Astrocyte (in vitro differentiated cells and primary cell): Measurements from ENCODE around the gene ATF7. TPM values are rescaled to one million over a fixed set of nuclear protein-coding genes. Genes with fewer than 3 reads are reported as not detected.

ENCODE experiments used
- DNase-seq: peaks from one replicate; pipeline ENCODE4 v3.0.0-alpha.2; 2010; ENCODE audit warnings: low read depth
- FAIRE-seq: peaks from 2 replicates; lab custom pipeline; 2011; peaks lifted over from hg19 to GRCh38; lab: Jason Lieb, UNC
- H2AFZ ChIP-seq: 2 replicates; pipeline ENCODE4 v1.6.0; 2012; ENCODE audit warnings: low read depth, low read length, inconsistent platforms
- H3K27ac ChIP-seq: 2 replicates; pipeline ENCODE4 v1.5.1; 2011; ENCODE audit warnings: low read depth, low read length, inconsistent platforms
- H3K27me3 ChIP-seq: 2 replicates; pipeline ENCODE4 v1.6.0; 2011; ENCODE audit warnings: low read length, inconsistent platforms; ENCODE audit not compliant: insufficient read depth
- H3K36me3 ChIP-seq: 2 replicates; pipeline ENCODE4 v1.5.1; 2011; ENCODE audit warnings: low read length, inconsistent platforms; ENCODE audit not compliant: insufficient read depth
- H3K4me1 ChIP-seq: 2 replicates; pipeline ENCODE4 v1.5.1; 2011; ENCODE audit warnings: low read length, inconsistent platforms; ENCODE audit not compliant: insufficient read depth
- H3K4me2 ChIP-seq: 2 replicates; pipeline ENCODE4 v1.6.0; 2012; ENCODE audit warnings: low read length, inconsistent platforms
- H3K4me3 ChIP-seq: 2 replicates; pipeline ENCODE4 v1.5.1; 2011; ENCODE audit warnings: low read depth, mild to moderate bottlenecking, low read length, inconsistent platforms; ENCODE audit not compliant: insufficient read depth
- H3K79me2 ChIP-seq: 2 replicates; pipeline ENCODE4 v1.6.0; 2012; ENCODE audit warnings: mild to moderate bottlenecking, low read length, inconsistent platforms; ENCODE audit not compliant: insufficient read depth
- H3K9ac ChIP-seq: 2 replicates; pipeline ENCODE4 v1.6.0; 2012; ENCODE audit warnings: mild to moderate bottlenecking, low read length, inconsistent platforms
- H3K9me3 ChIP-seq: 2 replicates; pipeline ENCODE4 v1.5.1; 2012; ENCODE audit warnings: low read depth, mild to moderate bottlenecking, low read length, inconsistent platforms; ENCODE audit not compliant: insufficient read depth
- H4K20me1 ChIP-seq: 2 replicates; pipeline ENCODE4 v1.6.0; 2012; ENCODE audit warnings: low read length, inconsistent platforms; ENCODE audit not compliant: insufficient read depth
- H3K27ac Mint-ChIP-seq: one replicate; pipeline ENCODE4 v1.8.0; 2021; ENCODE audit warnings: mild to moderate bottlenecking, mixed read lengths; ENCODE audit not compliant: unreplicated experiment
- H3K27me3 Mint-ChIP-seq: one replicate; pipeline ENCODE4 v1.8.0; 2021; ENCODE audit warnings: low read depth, mixed read lengths; ENCODE audit not compliant: unreplicated experiment
- H3K36me3 Mint-ChIP-seq: one replicate; pipeline ENCODE4 v1.8.0; 2021; ENCODE audit warnings: low read depth, mixed read lengths; ENCODE audit not compliant: unreplicated experiment
- H3K4me1 Mint-ChIP-seq: one replicate; pipeline ENCODE4 v1.8.0; 2021; ENCODE audit warnings: low read depth, mixed read lengths; ENCODE audit not compliant: unreplicated experiment
- H3K4me3 Mint-ChIP-seq: one replicate; pipeline ENCODE4 v1.8.0; 2021; ENCODE audit warnings: mild to moderate bottlenecking, moderate library complexity, mixed read lengths; ENCODE audit not compliant: unreplicated experiment
- H3K9me3 Mint-ChIP-seq: one replicate; pipeline ENCODE4 v1.8.0; 2021; ENCODE audit warnings: mild to moderate bottlenecking, mixed read lengths; ENCODE audit not compliant: unreplicated experiment
- EZH2 ChIP-seq: IDR thresholded peaks from 2 replicates; pipeline ENCODE4 v1.6.1; 2012; ENCODE audit warnings: mild to moderate bottlenecking, low read length, inconsistent platforms; ENCODE audit not compliant: insufficient read depth
- total RNA-seq: library from RNA; stranded (reverse); gene quantifications from 2 replicates; pipeline ENCODE4 v1.2.1, GENCODE V29; 2021
- TF ChIP-seq, protein P1 (sequence below): IDR thresholded peaks from 2 replicates; pipeline ENCODE4 v1.5.1; 2011; ENCODE audit warnings: low read depth, mild to moderate bottlenecking, inconsistent platforms, low read length, moderate library complexity; ENCODE audit not compliant: insufficient read depth

Gene ATF7
- total RNA-seq, 1 donor from 2014 or later: 38.3 TPM

DNA sequence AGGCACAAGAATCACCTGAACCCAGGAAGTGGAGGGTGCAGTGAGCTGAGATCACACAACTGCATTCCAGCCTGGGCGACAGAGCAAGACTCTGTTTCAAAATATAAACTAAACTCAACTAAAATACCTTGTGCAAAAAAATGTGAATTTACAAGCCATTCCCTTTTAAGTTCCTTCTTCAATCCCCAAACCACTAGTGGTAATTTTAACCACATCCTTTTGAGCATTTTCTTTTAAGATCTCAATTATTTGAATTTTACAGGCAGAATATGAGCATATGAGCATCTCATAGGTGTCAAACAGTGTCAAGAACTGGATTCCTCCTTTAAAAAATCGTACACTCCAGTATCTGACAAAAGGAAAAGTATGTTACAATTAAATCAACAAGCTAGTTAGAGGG lies 61.9 kb downstream of the ATF7 start:
- Mint-ChIP-seq H3K4me1 (peaks cover 29% of the 10 kb centered on the region), H3K4me3 (no peak overlapping the region)

DNA sequence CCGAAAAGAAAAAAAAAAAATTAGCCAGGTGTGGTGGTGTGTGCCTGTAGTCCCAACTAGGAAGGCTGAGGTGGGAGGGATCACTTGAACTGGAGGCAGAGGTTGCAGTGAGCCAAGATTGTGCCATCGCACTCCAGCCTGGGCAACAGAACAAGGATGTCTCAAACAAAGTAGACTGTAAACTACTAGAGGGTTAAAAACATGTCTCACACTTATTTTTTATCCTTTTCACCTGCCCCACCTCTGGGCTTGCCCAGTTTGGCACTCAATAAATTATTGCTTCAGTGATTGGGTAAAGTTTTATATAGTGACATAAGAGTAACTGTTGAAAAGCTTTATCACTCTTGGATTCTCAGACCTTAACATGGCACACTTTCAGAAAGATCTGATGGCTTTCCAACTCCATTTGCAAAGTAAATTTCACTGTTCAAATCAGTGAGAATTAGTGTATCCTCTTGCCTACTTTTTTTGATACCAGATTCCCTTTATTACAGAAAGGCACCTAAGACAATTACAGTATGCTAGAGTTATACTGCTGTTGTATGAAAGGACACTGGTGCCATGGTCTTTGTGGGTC lies 62.6 kb downstream of the ATF7 start:
- Histone ChIP-seq H3K9me3 (no peaks in the 10 kb centered on the region), H4K20me1 (peaks cover 5% of the 10 kb centered on the region), H3K4me1 (peaks cover 21% of the 10 kb centered on the region), H3K36me3 (no peaks in the 10 kb centered on the region), H2AFZ (no peak overlapping the region), H3K79me2 (peaks cover 24% of the 10 kb centered on the region), H3K4me2 (no peak overlapping the region), H3K27me3 (no peaks in the 10 kb centered on the region), H3K9ac (no peak overlapping the region), H3K4me3 (no peak overlapping the region), H3K27ac (no peak overlapping the region)
- DNase-seq (no peak), FAIRE-seq (no peak)
- peaks cover 24% of the 10 kb centered on the region for H3K4me1 Mint-ChIP-seq
- H3K9me3 Mint-ChIP-seq: no peaks in the 10 kb centered on the region
- TF ChIP-seq EZH2: no peak
- TF ChIP-seq, protein P1, sequence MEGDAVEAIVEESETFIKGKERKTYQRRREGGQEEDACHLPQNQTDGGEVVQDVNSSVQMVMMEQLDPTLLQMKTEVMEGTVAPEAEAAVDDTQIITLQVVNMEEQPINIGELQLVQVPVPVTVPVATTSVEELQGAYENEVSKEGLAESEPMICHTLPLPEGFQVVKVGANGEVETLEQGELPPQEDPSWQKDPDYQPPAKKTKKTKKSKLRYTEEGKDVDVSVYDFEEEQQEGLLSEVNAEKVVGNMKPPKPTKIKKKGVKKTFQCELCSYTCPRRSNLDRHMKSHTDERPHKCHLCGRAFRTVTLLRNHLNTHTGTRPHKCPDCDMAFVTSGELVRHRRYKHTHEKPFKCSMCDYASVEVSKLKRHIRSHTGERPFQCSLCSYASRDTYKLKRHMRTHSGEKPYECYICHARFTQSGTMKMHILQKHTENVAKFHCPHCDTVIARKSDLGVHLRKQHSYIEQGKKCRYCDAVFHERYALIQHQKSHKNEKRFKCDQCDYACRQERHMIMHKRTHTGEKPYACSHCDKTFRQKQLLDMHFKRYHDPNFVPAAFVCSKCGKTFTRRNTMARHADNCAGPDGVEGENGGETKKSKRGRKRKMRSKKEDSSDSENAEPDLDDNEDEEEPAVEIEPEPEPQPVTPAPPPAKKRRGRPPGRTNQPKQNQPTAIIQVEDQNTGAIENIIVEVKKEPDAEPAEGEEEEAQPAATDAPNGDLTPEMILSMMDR: no peak
- H3K27me3 Mint-ChIP-seq: no peaks in the 10 kb centered on the region
- H3K4me3 Mint-ChIP-seq: no peak overlapping the region
- H3K27ac Mint-ChIP-seq: no peak overlapping the region
- H3K36me3 Mint-ChIP-seq: no peaks in the 10 kb centered on the region

More for the DNA sequence above, 61.9 kb downstream of the ATF7 start:
- Histone ChIP-seq H3K4me1 (peaks cover 26% of the 10 kb centered on the region), H3K9me3 (no peaks in the 10 kb centered on the region), H3K27me3 (no peaks in the 10 kb centered on the region), H3K4me2 (no peak overlapping the region), H4K20me1 (peaks cover 10% of the 10 kb centered on the region), H3K36me3 (no peaks in the 10 kb centered on the region), H3K4me3 (no peak overlapping the region), H3K79me2 (peaks cover 20% of the 10 kb centered on the region), H2AFZ (no peak overlapping the region), H3K9ac (no peak overlapping the region), H3K27ac (no peak overlapping the region)
- FAIRE-seq (no peak), DNase-seq (peak; percentile 18)
- Mint-ChIP-seq H3K27me3 (no peaks in the 10 kb centered on the region), H3K9me3 (no peaks in the 10 kb centered on the region), H3K27ac (peak overlapping the region; percentile 20), H3K36me3 (no peaks in the 10 kb centered on the region)
- TF ChIP-seq, protein P1: no peak
- no peak for TF ChIP-seq EZH2

DNA sequence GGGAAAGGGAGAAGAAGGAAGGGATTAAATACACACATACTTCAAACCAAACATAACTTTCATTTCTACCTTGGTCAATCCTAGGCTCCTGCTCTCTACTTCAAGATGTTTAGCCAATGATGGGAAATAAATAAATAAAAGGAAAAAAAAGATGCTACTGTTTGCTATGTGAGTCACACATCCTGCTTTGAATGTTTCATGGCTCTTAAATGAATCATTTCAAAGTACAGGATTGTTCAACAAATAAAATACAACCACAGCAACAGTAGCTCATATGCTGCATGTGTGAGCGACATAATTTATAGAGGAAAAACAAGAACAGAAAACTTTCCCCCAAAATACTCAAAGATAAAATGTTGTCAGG lies 64.6 kb downstream of the ATF7 start:
- H3K4me3 Mint-ChIP-seq: no peak overlapping the region
- peak overlapping the region; percentile 84 for H3K27ac ChIP-seq
- peak overlapping the region; percentile 72 for H3K4me2 ChIP-seq
- peaks cover 6% of the 10 kb centered on the region for H4K20me1 ChIP-seq
- TF ChIP-seq, protein P1: no peak
- no peak for TF ChIP-seq EZH2
- H2AFZ ChIP-seq: no peak overlapping the region
- peak overlapping the region; percentile 68 for H3K9ac ChIP-seq
- FAIRE-seq: peak; percentile 94
- H3K36me3 Mint-ChIP-seq: no peaks in the 10 kb centered on the region
- no peak overlapping the region for H3K4me3 ChIP-seq
- peak; percentile 93 for DNase-seq
- no peaks in the 10 kb centered on the region for H3K27me3 Mint-ChIP-seq
- no peaks in the 10 kb centered on the region for H3K36me3 ChIP-seq
- H3K9me3 Mint-ChIP-seq: no peaks in the 10 kb centered on the region
- peaks cover 20% of the 10 kb centered on the region for H3K79me2 ChIP-seq
- peaks cover 30% of the 10 kb centered on the region for H3K4me1 ChIP-seq
- no peaks in the 10 kb centered on the region for H3K9me3 ChIP-seq
- peaks cover 21% of the 10 kb centered on the region for H3K4me1 Mint-ChIP-seq
- no peaks in the 10 kb centered on the region for H3K27me3 ChIP-seq
- peak overlapping the region; percentile 95 for H3K27ac Mint-ChIP-seq
